AG09319 (cell line): ENCODE data around the gene GCLC.

Experiments
- DNase-seq: peaks from one replicate; pipeline ENCODE4 v3.0.0-alpha.2; 2010; ENCODE audit warnings: low read depth; ENCODE audit errors: extremely low read depth
- TF ChIP-seq, protein P1 (sequence below): IDR thresholded peaks from 2 replicates; pipeline ENCODE4 v1.5.1; 2011; ENCODE audit warnings: low read depth, mild to moderate bottlenecking, inconsistent platforms, low read length, moderate library complexity

Gene GCLC

DNA sequence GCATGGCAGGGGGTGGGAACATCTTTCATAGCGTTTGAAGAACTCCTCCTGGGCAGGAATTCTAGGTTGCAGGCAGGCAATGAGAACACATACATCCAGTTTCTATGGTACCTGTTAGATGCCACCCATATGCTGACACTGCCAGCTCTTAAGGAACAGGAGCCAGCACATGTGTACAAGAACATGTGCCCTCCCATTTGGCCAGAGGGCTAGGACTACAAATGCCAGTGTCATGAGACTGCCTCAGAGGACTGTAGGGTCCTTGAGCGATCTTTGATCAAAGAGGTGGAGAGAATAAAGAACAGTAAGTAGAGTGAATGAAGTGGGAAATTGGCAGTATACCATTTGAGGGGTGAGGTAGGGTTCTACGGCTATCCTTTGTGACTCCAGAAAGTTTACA is 45.8 kb downstream of the GCLC start:
- no peak for DNase-seq
- TF ChIP-seq, protein P1, sequence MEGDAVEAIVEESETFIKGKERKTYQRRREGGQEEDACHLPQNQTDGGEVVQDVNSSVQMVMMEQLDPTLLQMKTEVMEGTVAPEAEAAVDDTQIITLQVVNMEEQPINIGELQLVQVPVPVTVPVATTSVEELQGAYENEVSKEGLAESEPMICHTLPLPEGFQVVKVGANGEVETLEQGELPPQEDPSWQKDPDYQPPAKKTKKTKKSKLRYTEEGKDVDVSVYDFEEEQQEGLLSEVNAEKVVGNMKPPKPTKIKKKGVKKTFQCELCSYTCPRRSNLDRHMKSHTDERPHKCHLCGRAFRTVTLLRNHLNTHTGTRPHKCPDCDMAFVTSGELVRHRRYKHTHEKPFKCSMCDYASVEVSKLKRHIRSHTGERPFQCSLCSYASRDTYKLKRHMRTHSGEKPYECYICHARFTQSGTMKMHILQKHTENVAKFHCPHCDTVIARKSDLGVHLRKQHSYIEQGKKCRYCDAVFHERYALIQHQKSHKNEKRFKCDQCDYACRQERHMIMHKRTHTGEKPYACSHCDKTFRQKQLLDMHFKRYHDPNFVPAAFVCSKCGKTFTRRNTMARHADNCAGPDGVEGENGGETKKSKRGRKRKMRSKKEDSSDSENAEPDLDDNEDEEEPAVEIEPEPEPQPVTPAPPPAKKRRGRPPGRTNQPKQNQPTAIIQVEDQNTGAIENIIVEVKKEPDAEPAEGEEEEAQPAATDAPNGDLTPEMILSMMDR = no peak

GRCh38 chr6:53498649-53499048 is 46.3 kb downstream of the GCLC start:
- DNase-seq = no peak
- TF ChIP-seq, protein P1 = no peak

DNA sequence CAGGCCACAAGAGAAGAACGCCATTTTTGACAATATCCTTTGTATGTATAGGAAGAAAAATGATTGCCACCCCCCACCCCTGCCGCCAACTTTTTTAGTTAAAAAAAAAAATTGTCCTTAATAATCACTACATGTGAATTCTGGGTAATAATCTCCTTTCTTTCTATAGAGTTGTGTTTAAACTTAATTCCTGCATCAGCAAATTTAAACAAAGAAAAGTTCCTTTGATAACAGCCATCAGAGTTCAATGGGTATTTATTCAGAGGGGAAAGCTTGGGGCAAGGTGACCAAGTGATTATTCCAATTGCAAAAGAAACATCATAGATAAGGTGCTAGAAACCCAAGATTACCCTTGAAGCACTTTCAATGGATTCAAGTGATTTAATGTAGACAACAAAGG is 47.0 kb downstream of the GCLC start:
- TF ChIP-seq, protein P1 = no peak

DNA sequence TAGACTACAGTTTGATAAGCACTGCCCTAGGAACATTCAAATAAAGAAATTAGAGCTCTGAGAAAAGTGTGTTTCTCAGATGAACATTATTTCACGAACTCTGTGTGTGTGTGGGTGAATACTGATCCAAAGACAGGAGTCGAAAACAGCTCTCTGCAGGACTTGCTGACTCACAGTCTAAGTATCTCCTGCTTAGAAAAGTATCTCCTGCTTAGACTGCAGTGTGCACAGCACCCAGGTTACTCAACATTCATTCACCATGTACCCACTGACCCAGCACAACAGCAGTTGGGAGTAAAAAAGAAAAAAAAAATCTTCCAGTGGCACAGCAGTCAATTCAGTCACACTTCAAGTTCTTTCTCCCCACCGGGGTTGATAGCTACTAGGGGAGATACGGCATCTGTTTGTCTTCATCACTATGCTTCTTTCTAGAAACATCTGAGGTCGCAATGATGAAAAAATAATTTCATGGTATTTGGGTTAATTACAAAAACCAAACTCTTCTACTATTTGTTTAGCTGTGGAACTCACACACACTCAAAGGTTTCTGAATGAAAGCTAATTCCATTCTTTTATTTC is 48.0 kb downstream of the GCLC start:
- DNase-seq = peak; percentile 40
- TF ChIP-seq, protein P1 = no peak

More for the DNA sequence above, 47.0 kb downstream of the GCLC start:
- DNase-seq = no peak

DNA sequence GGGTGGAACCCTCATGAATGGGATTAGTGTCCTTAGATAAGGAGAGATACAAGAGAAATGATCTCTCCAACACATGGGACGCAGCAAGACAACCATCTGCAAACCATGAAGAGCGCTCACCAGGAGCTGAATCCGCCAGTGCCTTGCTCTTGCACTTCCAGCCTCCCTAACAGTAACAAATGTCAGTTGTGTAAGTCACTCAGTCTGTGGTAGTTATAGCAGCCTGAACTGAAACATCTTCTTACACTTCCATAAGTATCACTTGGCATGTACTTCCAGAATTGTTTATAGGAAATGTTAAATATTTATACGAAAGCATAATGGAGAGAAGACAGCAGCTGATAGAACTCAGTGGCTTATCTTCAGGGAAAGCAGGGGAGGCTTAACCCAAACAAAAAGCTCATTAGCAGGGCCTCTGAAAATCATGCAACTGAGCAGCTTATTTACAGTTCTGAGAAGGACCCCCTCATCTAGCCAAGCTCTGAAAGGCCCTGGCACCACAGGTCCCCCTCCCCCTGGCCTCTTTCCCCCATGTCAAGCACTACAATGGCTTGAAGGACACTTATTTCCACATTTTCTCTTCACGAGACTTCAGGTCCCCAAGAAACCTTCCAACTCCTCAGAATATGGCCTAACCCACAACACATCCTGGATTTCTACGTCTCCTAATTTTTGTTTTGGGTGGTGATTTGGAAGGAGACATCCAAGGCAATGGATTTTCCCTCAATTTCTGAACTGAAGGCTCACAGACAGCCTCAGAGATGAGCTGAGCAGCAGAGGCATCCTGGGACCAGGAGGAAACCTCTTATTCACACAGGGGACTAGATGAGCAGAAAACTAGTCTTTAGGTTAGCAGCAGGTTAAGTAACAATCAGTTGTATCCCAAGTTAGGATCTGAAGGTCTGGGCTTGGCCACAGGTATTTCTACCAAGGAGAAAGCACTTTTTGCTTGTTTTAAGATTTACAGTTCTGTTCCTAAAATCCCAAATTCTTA is 49.1 kb downstream of the GCLC start:
- no peak for DNase-seq
- TF ChIP-seq, protein P1 = no peak

DNA sequence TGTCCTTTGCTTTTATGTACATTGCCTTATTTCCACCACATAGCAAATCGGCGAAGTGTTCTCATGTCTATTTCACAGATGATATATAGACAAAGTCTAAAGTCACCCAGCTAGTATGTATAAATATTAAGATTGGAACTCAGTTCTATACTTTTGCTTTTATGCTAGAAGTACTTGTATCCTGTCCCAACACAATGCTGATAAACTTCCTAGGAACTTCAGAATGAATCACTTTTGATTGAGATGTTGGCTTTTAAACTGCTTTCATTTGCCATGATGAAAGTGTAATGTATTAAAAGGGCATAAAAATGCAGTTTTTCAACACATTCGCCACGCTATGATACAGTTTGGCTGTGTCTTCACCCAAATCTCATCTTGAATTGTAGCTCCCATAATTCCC is 50.8 kb downstream of the GCLC start:
- TF ChIP-seq, protein P1 = no peak

GRCh38 chr6:53493635-53494025 is 51.3 kb downstream of the GCLC start:
- TF ChIP-seq, protein P1 = no peak
- DNase-seq = no peak

More for the DNA sequence above, 50.8 kb downstream of the GCLC start:
- no peak for DNase-seq
